HG02938 (cell line): ENCODE data around the gene VSX1.

ENCODE experiments used
- ATAC-seq: cut with Tn5 transposase; IDR thresholded peaks from one replicate; pipeline ENCODE4 v1.9.1; 2021; ENCODE audit warnings: mild to moderate bottlenecking, moderate library complexity; ENCODE audit not compliant: unreplicated experiment

The VSX1 gene

DNA sequence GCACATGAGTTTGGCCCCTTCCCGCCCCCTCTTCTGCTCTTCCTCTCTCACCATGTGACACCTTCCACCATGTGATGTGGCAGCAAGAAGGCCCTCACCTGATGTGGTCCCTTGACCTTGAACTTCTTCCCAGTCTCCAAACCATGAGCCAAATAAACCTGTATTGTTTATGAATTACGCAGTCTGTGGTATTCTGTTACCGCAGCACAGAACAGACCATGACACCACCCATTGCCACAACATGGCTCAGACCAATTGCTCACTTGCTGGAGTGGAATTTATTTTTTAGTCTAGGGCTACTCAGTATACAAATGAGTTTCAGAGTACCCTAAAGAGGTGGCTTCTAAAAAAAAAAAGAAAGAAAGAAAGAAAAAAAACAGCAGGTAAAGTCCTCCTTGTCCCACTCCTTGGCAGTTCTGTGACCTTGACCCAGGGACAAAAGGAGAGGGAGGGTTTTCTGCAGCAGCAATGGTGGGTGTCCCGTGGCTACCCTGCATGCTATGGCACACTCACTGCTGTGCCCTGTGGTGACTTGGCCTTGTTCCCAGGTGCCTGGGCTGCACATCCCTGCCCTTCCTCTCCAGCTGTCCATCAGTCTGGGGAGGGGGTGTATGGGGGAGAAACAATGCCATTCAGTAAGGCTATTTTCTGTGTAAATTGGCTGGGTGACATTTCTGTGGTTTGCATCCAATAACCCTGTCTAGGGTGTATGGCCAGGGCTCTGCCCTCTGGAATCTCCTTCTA lies 5.4 kb upstream of the VSX1 start:
- ATAC-seq = no peak

DNA sequence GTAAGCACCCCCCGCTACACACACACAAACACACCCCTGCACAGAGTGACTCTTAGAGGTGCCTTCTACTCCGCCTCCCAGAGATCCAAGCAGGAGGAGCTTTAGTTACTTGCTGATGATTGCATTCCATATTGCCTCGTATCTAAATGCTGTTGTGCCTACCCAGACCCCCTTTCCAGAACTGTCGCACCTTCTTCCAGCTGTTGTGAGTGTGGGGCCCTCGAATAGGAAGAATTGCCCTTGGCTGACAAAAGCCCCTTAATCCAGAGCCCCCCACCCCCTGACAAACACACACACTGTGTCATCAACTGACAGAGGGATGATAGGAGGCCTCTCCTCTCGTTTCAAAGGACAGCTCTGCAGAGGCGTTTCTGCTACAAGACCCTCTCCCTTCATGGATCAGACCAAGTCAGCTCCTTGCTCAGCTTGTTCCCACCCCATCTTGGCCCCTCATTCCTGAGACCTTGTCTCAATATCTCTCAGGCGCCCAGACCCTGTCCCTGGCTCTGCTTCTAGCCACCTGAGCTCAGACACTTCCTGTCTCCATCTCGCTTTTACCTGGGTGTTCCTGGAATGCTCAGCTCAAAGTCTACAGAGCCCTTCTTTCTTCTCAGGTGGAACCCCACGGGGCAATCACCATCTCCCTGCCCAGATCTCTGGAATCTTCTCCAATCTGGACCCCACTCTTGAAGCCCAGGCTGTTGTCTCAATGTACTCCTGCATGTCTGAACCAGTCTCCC lies 4.0 kb upstream of the VSX1 start:
- ATAC-seq = no peak

DNA sequence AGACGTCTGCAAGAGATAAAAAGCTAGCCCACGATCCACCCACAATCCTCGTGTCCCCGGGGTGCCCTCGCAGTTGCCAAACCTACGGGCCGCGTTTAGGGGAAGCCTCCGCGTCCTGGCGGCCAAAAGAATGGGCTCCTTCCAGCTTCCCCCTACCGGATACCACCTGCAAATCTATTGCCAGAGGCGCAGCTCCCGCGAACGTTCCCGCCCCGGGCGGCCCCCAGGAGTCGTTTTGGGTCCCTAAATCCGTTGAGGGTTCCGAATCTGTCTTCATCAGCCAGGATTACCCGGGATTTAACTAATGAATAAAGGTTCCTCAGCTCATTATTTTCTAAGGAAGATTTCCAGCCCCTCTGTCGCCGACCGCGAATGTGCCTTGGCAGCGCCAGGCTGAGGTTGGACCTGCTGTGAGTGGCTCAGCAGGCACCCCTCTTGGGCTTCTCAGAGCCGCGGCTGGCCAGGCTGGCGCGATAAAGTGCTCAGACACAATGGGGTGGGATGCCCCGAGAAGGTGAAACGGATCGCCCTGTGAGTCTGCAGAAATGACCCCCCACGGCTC lies 2.8 kb upstream of the VSX1 start:
- no peak for ATAC-seq

DNA sequence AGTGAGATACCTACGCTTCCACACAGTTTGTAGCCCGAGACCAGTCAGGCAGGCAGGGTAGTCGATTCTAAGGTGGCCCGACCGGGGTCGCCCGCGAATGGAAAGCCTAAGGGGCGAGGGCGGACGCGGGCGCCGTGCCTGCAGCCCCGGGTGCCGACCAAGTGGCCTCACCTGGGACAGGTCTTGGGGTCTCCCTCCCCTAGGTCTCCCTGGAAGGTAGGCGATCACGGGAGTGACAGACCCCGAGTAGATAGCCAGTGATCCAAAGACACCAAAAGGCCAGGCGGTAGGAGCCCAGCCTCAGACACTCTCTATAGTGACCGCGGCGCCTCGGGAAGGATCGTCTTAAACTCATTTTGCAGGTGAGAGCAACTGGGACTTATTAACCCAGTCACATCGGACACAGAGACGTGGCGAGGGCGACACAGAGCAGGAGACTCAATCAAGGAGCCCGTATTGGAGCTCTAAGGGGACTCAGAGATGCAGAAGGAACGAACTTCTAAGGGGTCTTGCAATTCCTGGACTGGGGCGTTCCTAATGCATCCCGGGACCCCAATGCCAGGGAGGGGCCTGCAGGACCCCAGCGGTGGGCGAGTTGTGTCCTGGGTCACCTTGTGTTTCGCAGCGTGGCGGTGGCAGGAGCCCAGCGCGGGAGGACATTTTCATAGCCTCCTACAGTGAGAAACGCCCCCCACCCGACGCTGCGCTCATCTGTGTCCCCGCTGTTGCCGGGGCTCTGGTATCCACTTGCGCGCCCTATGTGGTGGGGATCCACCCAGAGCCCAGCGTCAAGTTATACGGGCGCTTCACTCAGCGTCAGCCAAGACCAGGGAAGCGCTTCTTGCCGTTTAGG lies 2.1 kb upstream of the VSX1 start:
- ATAC-seq = no peak

DNA sequence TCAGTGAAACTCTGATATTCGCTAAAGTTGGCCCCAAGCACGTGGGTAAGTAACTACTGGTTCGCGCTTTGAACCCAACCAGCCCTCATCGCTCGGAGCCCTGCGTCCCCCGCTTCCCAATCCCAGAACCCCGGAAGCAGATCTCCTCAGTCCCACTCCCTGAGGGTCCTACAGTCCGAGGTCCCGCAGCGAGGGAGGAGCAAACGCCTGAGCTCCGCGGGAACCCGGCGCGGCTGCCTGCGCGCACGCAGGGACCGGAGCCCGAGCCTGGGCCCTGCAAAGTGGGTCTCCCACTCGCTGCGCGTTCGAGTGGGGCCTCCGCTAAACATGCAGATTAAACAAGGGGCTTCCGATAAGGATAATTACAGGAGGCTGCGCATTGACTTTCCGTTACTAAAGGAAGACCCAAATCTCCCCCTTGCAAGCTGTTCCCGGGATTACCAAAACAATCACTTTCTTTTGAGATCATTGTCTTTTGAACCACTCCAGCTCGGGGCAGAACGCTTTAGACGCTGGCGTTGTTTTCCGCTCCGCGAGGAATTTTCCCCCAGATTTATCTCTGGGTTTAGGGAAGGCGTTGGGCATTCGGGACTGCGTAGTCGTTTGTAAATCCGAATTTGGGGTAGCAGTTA lies 1.3 kb upstream of the VSX1 start:
- no peak for ATAC-seq

DNA sequence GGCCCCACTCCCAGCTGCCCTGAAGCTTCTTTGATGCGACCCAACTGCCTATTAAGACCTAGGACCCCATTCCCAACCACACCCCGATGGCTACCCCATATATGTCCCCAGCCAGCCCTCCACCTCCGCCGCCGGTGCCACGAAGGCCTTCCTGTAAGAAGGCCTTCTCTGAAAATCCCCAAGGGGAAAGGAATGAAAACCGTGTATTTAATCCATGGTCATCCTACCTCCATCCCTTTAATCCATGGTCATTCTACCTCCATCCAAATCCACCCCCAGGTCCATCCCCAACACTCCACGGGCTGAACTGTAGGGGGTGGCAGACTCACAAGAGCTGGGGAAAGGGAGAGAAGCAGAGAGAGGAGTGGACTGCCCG lies 545 bp upstream of the VSX1 start:
- ATAC-seq = no peak

DNA sequence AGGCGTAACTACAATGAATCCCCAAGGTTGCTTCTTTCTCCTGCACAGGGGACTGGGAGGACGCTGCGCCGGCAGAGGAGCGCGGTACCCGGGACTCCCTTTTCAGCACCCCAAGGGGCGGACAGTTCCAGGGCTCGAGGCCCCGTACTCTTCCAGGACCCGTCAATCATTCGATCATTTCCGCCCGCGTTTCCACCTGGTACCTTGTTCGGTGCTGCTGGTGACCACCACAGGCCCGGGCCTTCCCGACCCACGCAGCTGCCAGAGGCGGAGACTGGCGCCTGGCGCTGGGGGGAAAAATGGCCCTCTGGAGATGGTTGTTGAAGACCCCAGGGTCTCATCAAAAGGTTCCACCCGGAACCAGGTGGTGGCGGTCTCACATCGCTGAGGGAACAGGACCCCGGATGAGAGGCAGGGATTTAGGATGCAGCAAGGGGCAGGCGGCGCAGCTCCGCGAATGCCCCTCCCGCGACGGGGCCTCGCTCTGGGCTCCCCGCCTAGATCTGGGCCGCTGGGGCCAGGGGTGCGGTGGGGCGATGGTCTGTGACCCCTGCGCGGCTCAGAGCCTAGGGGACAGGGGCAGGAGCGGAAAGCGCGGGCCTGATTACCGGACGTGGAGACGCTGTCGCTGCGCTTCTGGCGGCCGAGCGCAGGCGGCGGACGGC lies 744 bp downstream of the VSX1 start:
- no peak for ATAC-seq

DNA sequence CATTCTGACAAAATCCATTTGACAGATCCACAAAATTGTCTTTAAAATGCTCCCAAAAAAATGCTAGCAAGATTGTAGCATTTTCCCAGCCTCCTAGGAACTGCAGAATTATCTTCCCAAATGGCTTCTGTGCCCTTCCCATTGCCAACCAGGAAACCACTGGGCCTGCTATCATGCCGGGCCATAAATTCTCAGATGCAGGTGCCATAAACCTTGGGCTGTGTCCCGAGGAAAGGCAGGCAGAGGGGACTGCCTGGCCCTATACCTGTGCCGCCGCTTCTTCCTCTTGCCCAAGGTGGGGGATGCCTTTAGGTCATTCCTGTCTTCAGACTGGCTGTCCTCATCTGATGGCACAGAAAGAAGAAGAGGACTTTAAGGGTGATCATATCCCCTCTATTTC lies 2.8 kb downstream of the VSX1 start:
- no peak for ATAC-seq

DNA sequence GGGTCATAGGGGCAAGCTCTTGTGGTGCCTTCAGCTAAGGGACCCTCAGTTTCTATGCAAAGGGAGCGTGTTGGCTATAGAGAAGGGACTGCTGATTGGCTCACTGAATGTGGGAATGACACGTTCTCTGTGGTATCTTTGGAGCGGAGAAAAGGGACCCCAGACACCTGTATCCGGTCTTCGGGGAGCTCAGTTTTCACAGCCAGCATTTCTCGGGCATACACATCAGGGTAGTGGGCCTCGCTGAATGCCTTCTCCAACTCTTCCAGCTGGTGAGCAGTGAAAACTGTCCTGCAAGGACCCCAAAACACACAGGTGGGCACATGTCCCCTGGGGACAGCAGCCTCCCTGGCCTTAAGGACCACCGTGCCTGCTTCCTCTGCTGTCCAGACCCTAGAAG lies 3.3 kb downstream of the VSX1 start:
- no peak for ATAC-seq

DNA sequence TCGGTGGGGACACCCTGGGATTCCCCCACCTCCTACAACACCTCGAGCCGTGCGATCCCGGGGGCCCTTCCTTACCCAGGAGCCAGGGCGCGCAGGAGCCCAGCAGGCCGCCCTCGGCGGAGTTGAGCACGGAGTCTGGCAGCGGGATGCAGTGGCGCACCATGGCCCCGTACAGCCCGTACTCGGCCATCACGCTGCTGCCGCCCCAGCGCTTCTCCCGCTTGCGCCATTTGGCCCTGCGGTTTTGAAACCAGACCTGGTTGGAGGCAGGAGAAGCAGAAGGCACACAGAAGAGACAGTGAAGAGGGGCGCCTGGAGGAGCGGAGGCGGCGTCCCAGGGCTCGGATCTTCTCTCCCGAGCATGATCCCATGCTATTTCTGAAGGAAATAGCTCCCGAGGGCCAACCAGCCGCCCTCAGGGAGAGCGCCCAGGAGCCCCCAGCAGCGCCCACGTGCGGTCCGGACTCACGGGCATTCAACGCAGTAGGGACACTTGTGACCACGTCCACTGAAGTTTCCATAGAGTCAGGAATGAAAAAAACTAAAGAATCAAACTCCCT lies 4.3 kb downstream of the VSX1 start:
- ATAC-seq = no peak

DNA sequence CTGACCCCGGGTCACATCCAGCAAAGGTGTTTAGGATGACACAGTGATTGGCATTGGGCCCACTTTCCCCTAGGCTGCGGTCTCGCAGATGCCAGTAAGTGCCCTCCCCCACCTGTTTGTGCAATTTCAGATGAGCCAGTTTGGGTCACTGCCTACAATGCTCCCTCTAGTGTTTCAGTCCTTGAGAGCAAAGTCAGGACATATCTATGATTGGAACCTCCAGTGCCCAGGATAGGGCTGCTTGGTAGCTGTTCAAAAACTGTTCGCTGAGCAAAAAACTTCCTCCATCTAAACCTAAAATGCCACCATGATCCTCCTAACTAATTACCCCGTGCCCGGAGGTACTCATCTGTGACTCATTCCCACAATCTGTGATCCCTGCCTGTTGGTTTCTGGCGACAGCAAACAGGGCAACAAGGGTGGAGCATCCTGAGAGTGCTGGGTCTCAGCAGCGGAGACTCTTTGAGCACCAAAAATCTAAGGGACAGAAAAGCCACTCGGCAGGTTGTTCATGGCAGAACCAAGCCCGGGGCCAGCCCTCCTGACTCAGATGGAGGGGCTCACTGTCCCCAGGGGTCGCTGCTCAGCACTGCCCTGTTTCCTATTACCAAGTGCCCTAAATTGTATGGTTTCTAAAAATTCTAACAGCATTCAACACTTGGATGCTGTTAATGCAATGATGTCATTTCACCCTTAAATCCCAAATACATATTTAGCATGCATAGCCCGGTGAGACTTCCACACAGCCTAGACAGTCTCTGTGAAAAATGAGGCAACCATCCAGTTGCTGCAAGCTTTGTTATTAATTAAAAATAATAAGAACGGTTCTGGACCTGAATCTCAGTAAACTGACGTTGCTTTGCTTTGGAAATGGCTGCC lies 5.0 kb downstream of the VSX1 start:
- no peak for ATAC-seq

DNA sequence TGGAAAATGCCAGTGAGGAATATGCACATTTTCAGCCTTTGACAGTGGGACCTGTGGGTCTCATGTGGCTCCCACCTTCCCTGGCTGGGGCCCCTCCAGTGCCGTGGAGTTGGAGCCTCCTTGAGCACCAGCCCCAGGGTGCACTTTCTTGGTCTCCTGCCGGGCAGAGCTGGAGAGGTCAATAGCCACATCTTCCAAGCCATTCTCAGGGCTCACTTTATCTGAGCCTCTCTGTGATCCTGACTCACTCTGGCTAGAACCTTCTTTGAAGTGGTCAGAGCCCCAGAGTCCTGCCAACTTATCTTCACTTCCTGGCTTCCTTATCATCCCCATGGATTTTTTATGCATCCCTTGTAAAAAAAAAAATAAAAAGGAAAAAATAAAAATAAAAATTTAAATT lies 5.7 kb downstream of the VSX1 start:
- ATAC-seq = no peak

DNA sequence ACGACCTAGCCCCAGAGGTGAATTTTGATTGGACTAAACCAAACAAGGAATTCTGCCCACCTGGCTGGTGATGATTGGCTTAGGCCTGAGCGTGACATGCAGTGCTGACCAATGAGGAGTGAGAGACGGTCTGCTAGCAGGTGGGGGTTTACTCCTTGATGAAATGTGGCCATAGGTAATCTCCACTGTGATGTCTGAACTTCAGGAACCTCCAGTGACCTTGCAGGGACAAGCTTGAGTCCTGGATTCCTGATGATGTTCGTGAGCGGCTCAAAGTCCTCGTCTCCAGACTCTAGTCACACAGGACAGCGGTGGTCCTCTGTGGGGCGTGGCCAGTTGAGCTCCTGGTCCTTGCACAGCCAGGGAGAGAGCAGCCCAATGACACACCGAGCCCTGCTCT lies 8.4 kb downstream of the VSX1 start:
- no peak for ATAC-seq

DNA sequence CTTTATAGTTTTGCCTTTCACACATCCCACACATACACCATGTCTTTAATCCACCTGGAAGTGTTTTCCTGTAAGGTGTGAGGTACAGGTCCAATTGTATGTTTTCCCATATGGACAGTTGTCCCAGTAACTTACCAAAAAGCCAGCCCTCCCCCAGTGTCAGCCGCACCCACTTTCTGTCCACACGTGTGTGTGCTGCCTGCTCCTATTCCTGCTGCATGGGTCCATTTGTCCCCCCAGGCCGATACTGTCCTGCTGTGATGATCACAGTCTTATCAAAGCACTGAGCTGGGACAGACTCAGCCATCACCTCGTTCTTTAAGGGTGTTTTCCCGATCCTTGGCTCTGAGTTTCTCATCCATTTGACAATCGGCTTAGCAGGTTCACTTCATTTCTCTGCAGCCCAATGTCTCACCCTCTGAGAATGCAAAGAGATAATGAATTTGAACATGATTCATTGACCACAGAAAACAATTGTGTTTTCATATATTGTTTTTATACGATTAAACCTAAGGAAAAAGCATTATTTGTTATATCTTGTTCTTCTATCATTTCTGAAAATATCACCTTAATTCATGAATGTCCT lies 9.6 kb downstream of the VSX1 start:
- no peak for ATAC-seq

DNA sequence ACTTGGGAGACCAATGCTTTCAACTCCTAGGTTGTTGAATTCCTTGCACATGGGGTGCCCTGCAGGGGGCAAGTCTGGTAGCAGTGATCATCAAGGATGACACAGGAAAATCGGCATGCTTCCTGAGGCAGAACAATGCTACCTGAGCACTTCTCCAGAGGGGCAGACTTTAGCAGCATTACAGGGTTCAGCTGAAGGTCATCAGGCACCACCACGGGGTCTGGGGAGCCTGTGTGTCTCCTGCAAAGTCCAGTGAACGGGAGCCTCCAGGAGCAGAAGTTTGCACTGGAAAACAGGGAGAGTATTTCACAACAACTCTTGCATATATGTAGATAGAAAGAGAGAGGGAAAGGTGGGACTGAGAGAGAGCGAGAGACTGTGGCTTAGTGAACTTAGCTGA lies 10.2 kb downstream of the VSX1 start:
- ATAC-seq = no peak

DNA sequence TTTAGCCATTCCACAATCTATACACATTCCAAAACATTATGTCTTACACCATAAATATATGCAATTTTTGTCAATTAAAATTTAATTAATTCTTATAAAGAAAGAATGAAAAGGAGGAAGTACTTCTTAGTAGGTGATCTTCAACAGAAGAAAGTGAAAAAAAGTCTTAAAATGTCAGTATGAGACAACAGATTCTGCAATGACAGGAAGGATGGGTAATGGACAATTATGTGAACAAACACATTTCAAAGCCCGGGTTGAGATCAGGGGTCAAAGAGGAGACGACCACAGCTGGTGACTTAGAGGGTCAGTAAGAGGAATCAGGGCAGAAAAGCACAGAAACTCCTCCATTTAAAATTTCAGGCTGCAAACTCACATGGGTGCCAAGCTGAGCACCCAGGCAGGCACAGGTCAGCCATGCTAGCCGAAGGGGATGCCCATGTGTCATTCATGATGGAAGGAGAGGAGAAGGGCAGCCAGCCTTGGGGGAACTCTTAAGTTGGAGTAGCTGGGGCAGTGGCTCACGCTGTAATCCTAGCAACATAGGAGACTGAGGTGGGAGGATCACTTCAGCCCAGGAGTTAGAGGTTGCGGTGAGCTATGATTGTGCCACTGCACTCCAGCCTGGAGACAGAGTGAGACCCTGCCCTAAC lies 11.0 kb downstream of the VSX1 start:
- no peak for ATAC-seq

DNA sequence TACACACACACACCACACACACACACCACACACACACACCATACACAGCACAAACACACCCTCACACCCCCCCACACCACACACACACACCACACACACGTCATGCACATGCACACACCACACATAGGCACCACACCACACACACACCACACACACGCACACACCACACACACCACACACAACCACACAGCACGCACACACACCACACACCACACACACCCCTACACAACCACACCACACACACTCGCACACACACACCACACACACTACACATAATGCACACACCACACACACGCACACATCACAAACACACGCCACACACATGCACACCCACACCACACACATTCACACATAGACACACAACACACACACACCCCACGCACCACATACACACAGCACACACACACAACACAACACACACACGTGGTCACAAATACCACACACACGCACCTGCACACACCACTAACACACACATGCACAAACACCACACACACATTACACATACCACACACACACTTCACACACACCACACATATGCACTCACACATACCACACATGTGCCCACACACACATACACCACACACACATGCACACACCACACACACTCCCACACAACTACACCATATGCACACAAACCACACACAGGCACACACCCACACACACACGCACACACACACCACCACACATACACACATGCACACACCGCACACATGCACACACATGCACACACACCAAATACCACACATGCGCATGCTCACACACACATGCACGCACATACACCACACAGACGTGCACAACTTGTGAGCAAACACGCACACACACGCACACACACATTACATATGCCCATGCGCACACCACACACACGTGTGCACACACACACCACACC lies 14.6 kb downstream of the VSX1 start:
- ATAC-seq = no peak
